Transverse colon (tissue), 4 donors: ENCODE data around the gene LYSMD2. TPM values are rescaled to one million over a fixed set of nuclear protein-coding genes. Genes with fewer than 3 reads are reported as not detected.

Experiments used
- DNase-seq: peaks from one replicate; pipeline ENCODE4 v3.0.0-alpha.2; 2019
- H3K27ac ChIP-seq, 4 donors: fragments of 200-600 bp; sonication (generic); 2 replicates each; pipeline ENCODE4 v1.5.1; 2016 to 2018; ENCODE audit warnings: inconsistent platforms in 4 of 4
- H3K27me3 ChIP-seq: fragments of 200-600 bp; sonication (generic); 2 replicates; pipeline ENCODE4 v1.5.1; 2017; ENCODE audit warnings: inconsistent platforms
- H3K36me3 ChIP-seq, 4 donors: fragments of 200-600 bp; sonication (generic); 2 replicates each; pipeline ENCODE4 v1.5.1; 2017 to 2019; ENCODE audit warnings: inconsistent platforms in 4 of 4
- H3K4me1 ChIP-seq, 4 donors: fragments of 200-600 bp; sonication (generic); 2 replicates each; pipeline ENCODE4 v1.5.1; 2017 to 2020; ENCODE audit warnings: inconsistent platforms in 4 of 4
- H3K4me3 ChIP-seq, 4 donors: fragments of 200-600 bp; sonication (generic); 1 replicate in 1 of 4; 2 replicates in 3 of 4; pipeline versions ENCODE4 v1.5.1 to v1.6.1; 2017 to 2019; ENCODE audit warnings: inconsistent platforms in 4 of 4
- H3K9me3 ChIP-seq, 2 donors: fragments of 200-600 bp; sonication (generic); 2 replicates each; pipeline ENCODE4 v1.5.1; 2017 to 2019; ENCODE audit warnings: inconsistent platforms in 2 of 2
- CTCF ChIP-seq, 5 experiments: fragments of 200-600 bp in 3 of 5; fragments of 450-650 bp in 2 of 5; sonication (generic) in 3 of 5; IDR thresholded peaks; 1 replicate in 2 of 5; 2 replicates in 3 of 5; pipeline ENCODE4 v1.5.1; 2016 to 2017; ENCODE audit warnings: antibody characterized with exemption in 5 of 5, inconsistent platforms in 3 of 5, mild to moderate bottlenecking in 2 of 5, moderate library complexity in 1 of 5
- EP300 ChIP-seq: sonication (generic); formaldehyde crosslinking; IDR thresholded peaks from one replicate; pipeline ENCODE4 v1.6.1; 2017; ENCODE audit warnings: antibody characterized with exemption, low read depth
- POLR2A ChIP-seq: fragments of 450-650 bp; IDR thresholded peaks from one replicate; pipeline ENCODE4 v1.6.1; 2016; ENCODE audit warnings: antibody characterized with exemption, mild to moderate bottlenecking, moderate library complexity
- POLR2AphosphoS5 ChIP-seq, 3 donors: sonication (generic); formaldehyde crosslinking; IDR thresholded peaks; one replicate each; pipeline ENCODE4 v1.6.1; 2016; ENCODE audit warnings: antibody characterized with exemption in 3 of 3
- WGBS, 2 donors: methylation state at CpG; one replicate each; pipeline ENCODE4 v1.1.5; 2018; ENCODE audit warnings: low coverage in 1 of 2; 5-methylcytosine and 5-hydroxymethylcytosine counted together
- in situ Hi-C, 4 donors: fragments of 200-750 bp; cut with MboI; loops; one replicate each; pipeline versions ENCODE4 v1.15.0 to v1.15.1; 2017; ENCODE audit warnings: low sequenced_read_pairs in 3 of 4, low pct_ligation_motif_present in 1 of 4, low pct_unique_long_range_greater_than_20kb in 1 of 4
- intact Hi-C: fragments of 100-400 bp; cut with DNase I; formaldehyde crosslinking; loops from one replicate; pipeline ENCODE4 v1.15.1; 2023; ENCODE audit warnings: low total_unique reads
- total RNA-seq, 4 donors: library from RNA; depleted of rRNA; stranded (reverse); fragments of >200 nt; gene quantifications; one replicate each; pipeline ENCODE4 v1.1.0, GENCODE V29; 2016

The LYSMD2 gene
- total RNA-seq, 4 donors from 2014 or later = 2.2 to 9.2 (median 4.4) TPM

- H3K4me3 ChIP-seq = peak overlapping the region in 2 of 4 donors; percentile 16 to 28
- TF ChIP-seq POLR2AphosphoS5 (IDR thresholded peaks at IDR 0.05) = no peak
- TF ChIP-seq CTCF (IDR thresholded peaks at IDR 0.05) = no peak
- no peak for TF ChIP-seq POLR2A
- TF ChIP-seq EP300 = no peak
Measured at GRCh38 chr15:51709031-51709430, 28.4 kb downstream of the LYSMD2 start.

GRCh38 chr15:51708013-51708412, 29.4 kb downstream of the LYSMD2 start:
- Histone ChIP-seq H3K36me3 (no peaks in the 10 kb centered on the region), H3K9me3 (no peaks in the 10 kb centered on the region), H3K27ac (peak overlapping the region; percentile 51 to 72 (median 59)), H3K4me3 (peak overlapping the region in 2 of 4 donors; percentile 16 to 28), H3K4me1 (peaks cover 0 to 32% (median 5%) of the 10 kb centered on the region in 4 donors), H3K27me3 (no peaks in the 10 kb centered on the region)
- TF ChIP-seq POLR2A (no peak), EP300 (no peak), CTCF (IDR thresholded peaks at IDR 0.05) (no peak), POLR2AphosphoS5 (IDR thresholded peaks at IDR 0.05) (no peak)
- no peak for DNase-seq
- in situ Hi-C loops (no loop called here), intact Hi-C loops (no loop called here)
- WGBS, 2 donors = 27 to 38% methylated on average over 5 of the region's 5 CpGs

More at GRCh38 chr15:51709031-51709430, 28.4 kb downstream of the LYSMD2 start:
- H3K9me3 ChIP-seq = no peaks in the 10 kb centered on the region
- DNase-seq = no peak
- H3K4me1 ChIP-seq = peaks cover 0 to 32% (median 5%) of the 10 kb centered on the region in 4 donors
- intact Hi-C loops = no loop called here
- 64 to 93% methylated on average over 3 to 5 of the region's 5 CpGs for WGBS, 2 donors
- H3K36me3 ChIP-seq = no peaks in the 10 kb centered on the region
- in situ Hi-C loops = no loop called here
- no peaks in the 10 kb centered on the region for H3K27me3 ChIP-seq
- peak overlapping the region; percentile 51 to 72 (median 59) for H3K27ac ChIP-seq

- Histone ChIP-seq H3K4me3 (no peak overlapping the region), H3K27ac (peak overlapping the region; percentile 51 to 72 (median 59)), H3K9me3 (no peaks in the 10 kb centered on the region), H3K27me3 (no peaks in the 10 kb centered on the region), H3K36me3 (no peaks in the 10 kb centered on the region), H3K4me1 (peaks cover 0 to 32% (median 5%) of the 10 kb centered on the region in 4 donors)
- in situ Hi-C loops = no loop called here
- DNase-seq = no peak
- TF ChIP-seq POLR2A (no peak), CTCF (IDR thresholded peaks at IDR 0.05) (no peak), POLR2AphosphoS5 (IDR thresholded peaks at IDR 0.05) (no peak), EP300 (no peak)
- WGBS, 2 donors = 38 to 61% methylated on average over 2 of the region's 2 CpGs
- intact Hi-C loops = no loop called here
Measured at GRCh38 chr15:51706926-51707608, 30.4 kb downstream of the LYSMD2 start.

GRCh38 chr15:51706291-51706690, 31.2 kb downstream of the LYSMD2 start:
- in situ Hi-C loops = no loop called here
- DNase-seq = no peak
- intact Hi-C loops = no loop called here
- Histone ChIP-seq H3K4me1 (peaks cover 0 to 32% (median 5%) of the 10 kb centered on the region in 4 donors), H3K36me3 (no peaks in the 10 kb centered on the region), H3K4me3 (no peak overlapping the region), H3K27ac (peak overlapping the region in 3 of 4 donors; percentile 1 to 72 (median 51)), H3K27me3 (no peaks in the 10 kb centered on the region), H3K9me3 (no peaks in the 10 kb centered on the region)
- 79 to 92% methylated on average over 4 to 5 of the region's 5 CpGs for WGBS, 2 donors
- TF ChIP-seq POLR2AphosphoS5 (IDR thresholded peaks at IDR 0.05) (no peak), POLR2A (no peak), CTCF (IDR thresholded peaks at IDR 0.05) (no peak), EP300 (no peak)
